Stimulated activated CD8-positive, alpha-beta memory T cell treated with anti-CD3 and anti-CD28 coated beads, Interleukin-12 subunit alpha, Interleukin-12 subunit beta, amount 100 ng/mL, for 1 hour (primary cell): ENCODE measurements around the gene COBL.

Source experiments
- DNase-seq: peaks from one replicate; pipeline ENCODE4 v3.0.0-alpha.2; 2020; ENCODE audit warnings: low read depth

Gene COBL

DNA sequence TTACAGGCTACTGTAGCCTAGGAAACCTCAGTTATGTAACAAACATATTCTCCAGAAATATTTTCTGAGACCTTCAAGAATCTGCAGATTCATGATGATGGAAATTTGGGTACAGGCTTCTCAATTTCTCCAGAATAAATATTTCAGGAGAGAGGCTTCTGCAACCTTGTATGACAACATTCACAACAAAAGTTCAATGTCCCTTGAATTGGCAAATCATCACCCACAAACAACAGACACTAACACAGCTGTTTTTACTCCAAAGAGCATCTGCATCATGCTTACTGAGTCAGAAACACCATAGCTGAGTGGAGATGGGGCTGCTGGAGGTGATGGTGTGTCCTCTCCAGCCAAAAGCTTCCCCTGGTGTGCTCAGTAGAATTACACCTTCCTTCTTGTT is 9.3 kb upstream of the COBL start:
- DNase-seq, result no peak

GRCh38 chr7:51325261-51325676 is 8.7 kb upstream of the COBL start:
- no peak for DNase-seq

DNA sequence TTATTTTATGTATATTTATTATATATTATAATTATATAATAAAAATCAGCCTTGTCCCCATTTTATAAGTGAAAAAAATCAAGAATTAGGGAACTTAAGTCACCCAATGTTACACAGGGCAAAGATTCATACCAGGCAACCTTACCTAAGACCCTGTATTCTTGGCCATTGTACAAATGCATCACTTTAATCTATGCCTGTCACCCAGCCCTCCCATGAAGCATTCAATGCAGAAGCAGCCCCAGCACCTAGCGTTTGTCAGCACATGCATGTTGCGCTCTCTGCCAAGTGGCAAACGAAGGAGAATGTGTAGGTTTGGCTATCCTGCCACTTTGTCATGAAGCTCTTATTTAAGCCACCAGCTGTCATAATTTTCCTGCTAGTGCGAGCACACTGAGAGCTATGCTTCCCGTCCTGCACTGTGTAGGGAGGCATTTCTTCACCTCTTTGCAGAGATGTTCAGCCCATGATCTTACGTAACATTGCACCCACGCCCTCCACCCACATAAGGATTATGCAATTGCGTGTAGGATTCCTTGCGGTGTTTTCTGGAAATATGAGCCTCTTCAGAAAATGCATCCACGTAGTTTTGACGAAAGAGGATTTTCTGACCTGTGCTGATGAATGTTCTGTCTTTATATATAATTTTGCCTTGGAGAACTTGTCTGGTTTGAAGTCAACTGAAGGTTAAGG is 7.7 kb upstream of the COBL start:
- DNase-seq, result no peak

DNA sequence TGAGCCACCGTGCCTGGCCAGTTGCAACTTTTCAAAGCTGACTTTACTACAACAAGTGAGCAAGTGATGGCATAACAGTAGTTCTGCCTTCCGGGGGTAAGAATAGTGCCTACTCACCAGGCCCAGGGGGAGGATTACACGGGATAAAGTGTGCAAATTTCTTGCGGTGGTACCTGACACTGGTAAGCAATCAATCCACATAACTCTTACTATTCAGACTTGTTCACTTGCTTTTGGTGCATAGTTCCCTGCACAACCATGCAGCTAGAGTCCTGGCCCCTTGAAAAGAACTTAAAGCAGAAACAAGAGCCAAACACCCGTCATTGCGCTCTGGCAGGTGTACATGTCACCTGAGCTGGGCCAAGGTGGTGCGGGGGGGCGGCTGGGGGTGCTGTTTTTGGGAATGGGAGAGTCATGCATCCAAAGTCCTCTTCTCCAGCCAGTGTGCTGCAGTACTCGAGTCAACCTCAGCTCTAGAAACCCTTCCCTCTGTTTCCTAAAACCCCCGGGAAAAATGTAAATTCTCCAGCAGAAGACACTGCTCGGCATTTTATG is 5.4 kb upstream of the COBL start:
- no peak for DNase-seq

DNA sequence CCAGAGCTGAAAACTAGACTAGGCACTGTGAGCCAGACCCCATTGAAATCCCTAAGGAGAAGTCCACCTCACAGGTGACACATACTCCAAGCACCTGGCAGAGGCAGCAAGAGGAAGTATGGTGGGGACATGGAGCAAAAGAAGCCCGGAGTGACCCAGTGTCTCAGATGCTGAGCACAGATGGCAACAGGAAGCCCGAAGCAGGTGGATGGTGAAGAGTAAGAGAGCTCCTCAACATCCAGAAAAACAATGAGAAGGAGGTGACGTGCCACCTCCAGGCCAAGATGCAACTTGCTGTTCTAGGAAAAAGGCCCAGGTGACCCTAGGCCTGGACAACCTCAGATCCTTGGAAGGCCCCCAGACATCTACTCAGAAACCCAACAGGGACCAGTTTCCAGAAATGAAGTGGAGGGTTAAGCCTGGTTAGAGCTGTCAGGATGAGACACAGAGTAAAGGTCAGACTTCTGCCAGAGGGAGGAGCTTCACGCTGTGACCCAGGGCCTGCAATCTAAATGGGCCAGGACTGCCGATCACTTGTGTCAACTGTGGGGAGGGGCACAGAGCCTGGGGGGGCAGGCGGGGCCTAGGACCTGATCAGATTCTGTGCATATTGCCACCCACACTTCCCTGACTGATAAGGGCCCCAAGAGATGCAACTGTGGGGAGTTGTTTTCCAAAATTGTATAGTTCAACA is 2.4 kb upstream of the COBL start:
- no peak for DNase-seq

DNA sequence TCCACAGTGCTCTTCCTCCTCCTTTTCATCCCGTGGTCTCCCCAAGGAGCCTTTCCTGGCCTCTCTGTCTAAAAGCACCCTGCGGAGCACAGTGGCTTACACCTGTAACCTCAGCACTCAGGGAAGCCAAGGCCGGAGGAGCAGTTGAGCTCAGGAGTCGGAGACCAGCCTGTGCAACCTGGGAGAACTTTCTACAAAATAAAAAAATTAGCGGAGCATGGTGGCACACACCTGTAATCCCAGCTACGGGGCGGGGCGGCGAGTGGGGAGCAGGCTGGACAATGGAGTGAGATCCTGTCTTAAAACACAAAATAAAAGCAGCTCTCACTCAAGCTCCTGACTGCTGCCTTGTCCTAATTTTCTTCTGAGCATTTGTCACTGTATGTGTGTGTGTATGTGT is 1.4 kb upstream of the COBL start:
- DNase-seq, result no peak

DNA sequence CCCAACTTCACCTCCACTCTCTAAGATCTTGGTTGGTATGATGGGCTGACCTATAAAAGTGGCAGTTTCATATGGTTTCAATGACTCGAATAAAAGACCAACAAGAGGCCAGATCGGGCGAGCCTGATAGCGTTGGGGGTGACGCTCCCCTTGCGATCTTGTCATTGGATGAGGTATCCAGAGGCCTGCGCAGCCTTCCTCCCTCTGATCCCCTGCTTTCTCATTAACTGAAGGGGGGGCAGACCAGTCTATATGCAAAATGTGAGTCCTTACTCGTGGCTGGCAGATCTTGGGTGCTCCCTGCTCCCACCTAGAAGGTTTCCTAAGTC is 937 bp upstream of the COBL start:
- no peak for DNase-seq

- DNase-seq, result no peak
Measured at GRCh38 chr7:51316262-51316665, 345 bp downstream of the COBL start.

DNA sequence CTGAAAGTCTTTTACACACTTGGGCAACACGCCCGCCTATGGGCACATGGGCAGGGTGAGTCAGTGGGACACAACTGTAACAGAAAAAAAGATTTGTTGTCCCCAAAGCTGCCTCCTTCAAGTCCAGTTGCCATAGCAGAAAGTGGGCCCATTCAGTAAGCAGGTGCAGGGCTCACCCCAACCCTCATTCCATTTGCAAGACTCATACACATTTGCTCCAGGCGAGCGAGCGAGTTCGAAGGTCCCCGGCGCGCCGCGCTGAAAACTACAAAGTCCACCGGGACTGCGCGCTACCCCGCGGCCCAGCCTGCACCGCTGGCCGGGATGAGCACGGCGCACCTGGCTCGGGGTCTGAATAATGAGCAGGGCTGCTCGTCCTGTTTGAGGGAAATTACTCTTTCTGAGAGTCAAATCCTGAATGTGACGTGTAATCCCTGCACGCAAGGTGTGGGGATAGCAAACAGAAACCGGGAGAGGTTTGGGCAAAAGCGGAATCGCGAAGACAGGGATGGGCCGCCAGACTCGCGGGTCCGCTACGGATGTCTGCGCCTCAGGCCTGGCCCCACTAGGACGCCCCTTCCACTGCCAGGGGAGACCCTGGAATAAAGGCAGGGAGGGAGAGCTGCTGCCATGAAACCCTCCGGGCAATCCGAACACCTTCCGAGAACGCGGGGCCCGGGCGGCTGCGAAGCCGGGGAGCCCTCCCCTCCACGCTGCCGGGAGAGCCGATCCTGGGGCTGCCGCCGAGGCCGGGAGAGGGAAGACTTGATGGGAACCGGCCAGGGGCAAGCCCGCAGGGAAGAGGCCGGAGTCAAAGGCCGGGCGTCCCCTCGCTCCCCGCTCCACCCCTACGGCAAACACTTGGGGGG is 982 bp downstream of the COBL start:
- DNase-seq, result no peak

DNA sequence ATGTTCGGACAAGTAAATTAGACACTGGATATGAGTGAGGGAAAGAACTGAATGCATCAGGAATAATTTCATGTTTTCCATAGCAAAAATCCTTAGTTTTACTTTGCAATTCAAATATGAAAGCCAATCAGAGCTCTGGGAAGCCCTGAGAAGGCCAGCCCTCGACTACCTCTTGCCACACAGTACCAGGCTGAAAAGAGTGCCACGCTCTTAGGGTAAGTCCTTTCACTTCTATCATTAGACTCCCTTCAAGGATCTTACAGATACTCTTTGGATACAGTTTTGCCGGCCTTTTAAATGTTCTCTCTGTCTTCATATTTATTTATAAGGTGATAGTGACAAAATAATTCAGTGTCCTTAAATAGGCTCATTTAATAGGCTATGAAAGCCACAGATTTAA is 1.9 kb downstream of the COBL start:
- no peak for DNase-seq

DNA sequence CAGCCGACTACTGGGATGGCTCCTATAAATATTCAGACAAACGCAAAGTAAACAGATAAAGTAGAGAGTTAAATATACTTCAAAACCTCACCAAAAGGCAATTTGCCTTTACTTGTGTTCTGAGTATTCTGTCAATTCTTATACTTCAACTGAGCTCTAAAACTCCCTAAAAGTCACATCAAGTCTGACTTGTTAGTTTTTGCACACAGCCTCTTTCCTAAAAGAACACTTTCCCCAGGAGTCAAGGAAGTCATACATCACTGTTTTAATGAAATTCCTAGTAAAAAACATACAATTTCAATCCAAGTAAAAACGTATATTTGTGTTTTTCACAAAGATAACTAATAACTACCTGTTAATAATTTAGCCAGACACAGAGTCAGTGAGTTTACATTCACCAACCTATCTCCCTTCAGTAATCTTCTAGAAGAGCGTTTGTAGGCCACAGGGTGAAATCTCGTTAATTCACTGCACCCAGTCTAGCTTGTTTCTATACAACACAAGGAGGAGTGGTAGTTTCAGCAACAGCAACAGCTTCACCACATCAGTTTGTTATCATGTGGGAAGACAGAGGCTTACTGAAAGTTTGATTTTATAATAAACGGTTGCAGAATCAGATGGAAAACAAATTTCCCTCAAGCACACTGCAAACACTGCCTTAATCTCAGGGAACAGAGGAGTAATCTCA is 2.7 kb downstream of the COBL start:
- DNase-seq, result no peak

GRCh38 chr7:51312951-51313737 is 3.5 kb downstream of the COBL start:
- no peak for DNase-seq

GRCh38 chr7:51311166-51311565 is 5.4 kb downstream of the COBL start:
- no peak for DNase-seq

DNA sequence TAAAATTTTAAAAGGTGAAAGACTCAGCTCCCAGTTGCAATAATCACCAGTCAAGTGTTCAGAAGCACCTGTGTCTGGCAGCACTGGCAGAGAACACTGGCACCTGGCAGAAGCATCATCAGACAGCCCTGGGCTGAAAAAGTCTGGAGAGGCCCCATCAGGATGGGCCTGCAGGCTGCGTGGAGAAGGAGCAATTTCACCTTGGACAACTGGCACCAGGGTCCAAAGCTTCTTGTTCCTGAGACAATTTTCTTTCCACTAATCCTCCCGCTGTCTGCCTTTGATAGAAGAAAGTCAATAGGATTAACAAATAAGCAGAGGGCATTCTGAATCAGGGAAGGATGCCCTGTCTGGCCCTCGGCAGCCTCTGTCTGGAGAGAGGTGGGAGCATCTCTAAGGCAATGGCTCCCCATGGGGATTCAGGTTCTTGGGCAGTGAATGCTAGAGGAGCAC is 6.5 kb downstream of the COBL start:
- DNase-seq, result no peak

- no peak for DNase-seq
Measured at GRCh38 chr7:51309361-51310130, 7.1 kb downstream of the COBL start.

GRCh38 chr7:51308696-51309095 is 7.9 kb downstream of the COBL start:
- DNase-seq, result no peak

- no peak for DNase-seq
Measured at GRCh38 chr7:51308265-51308664, 8.3 kb downstream of the COBL start.

DNA sequence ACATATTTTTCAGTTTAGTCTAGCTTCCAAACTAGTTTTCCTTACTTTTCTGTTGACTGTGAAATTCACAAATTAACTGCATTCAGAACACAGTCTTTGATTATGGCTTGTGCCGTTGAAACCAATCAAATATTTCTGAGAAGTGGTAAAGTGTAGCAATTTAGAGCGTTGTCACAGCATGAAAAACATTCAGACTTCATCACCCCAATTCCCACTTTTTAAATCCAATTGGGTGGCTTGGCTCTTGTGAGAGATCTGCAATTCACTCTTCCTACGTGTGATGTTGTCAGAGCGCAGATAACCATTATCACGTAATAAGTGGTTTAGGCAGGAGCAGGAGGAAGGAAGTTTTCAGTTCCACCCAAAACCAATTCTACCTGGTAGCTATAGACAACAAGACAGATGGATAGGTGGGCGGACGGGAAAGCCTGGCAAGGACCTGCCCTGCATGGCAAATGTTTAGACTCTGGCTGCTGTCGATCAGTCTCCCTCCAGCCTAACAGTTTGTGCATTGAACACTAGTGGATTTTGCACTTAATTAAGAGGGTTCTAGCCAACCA is 8.9 kb downstream of the COBL start:
- no peak for DNase-seq

DNA sequence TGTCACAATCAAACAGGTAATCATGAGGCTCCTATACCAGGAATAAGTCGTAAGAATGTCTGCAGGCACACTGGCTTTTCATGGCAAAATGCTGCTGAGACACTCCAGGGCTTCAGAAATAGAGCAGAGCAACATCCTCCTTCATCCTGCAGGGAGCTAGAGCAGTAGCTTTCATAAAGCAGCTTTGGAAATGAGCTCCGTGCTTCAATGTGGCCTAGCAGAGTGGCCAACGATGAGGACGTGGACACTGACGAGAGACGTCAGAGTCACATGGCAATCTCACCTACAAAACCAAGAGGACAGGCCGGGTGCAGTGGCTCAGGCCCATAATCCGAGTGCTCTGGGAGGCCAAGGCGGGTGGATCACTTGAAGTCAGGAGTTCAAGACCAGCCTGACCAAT is 9.8 kb downstream of the COBL start:
- DNase-seq, result no peak

- no peak for DNase-seq
Measured at GRCh38 chr7:51304729-51305128, 11.9 kb downstream of the COBL start.
